GM12872 (cell line): ENCODE measurements around the gene SULT6B1.

Source experiments
- CTCF ChIP-seq: IDR thresholded peaks from 3 replicates; pipeline ENCODE4 v1.5.1; 2011; ENCODE audit warnings: low read depth, mild to moderate bottlenecking, low read length, moderate library complexity; ENCODE audit not compliant: insufficient read depth

The SULT6B1 gene

DNA sequence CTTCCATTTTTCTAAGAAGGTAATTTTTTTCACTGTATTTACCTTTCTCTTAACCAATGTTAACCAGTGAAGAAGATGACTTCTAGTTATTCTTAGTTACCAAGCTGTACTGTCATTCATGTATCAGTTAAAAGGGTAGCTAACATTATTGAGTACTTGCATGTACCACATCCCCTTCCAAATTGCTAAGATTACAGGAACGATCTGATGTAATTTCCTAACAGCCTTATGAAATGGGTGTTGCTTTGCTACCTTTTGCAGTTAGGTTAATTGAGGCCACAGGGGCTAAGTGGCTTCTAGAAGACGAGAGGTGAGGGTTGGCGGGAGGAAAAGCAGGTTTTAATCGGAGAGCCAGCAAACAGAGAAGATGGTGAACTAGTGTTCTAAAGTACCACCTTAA, 1.8 kb upstream of the SULT6B1 start:
- TF ChIP-seq CTCF = no peak

GRCh38 chr2:37189452-37190153, 1.1 kb upstream of the SULT6B1 start:
- no peak for TF ChIP-seq CTCF

GRCh38 chr2:37181726-37182684, 6.5 kb downstream of the SULT6B1 start:
- TF ChIP-seq CTCF = no peak

DNA sequence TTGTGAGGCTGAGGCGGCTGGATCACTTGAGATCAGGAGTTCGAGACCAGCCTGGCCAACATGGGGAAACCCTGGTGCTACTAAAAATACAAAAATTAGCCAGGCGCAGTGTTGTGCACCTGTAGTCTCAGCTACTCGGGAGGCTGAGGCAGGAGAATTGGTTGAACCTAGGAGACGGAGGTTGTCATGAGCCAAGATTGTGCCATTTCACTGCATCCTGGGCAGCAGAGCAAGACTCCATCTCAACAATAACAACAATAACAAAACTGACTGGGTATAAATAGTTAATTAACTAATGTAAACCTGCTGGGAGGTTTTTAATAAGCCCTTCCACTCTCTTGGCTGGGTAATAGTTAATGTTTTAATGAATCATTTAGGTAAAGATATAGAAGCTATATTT, 7.8 kb downstream of the SULT6B1 start:
- TF ChIP-seq CTCF = no peak

- TF ChIP-seq CTCF = 0 out of 3 replicates have a peak, but pooled peaks have one; percentile 13
Observed at GRCh38 chr2:37180006-37180639, 8.3 kb downstream of the SULT6B1 start.

- no peak for TF ChIP-seq CTCF
Observed at GRCh38 chr2:37173741-37174140, 14.7 kb downstream of the SULT6B1 start.

DNA sequence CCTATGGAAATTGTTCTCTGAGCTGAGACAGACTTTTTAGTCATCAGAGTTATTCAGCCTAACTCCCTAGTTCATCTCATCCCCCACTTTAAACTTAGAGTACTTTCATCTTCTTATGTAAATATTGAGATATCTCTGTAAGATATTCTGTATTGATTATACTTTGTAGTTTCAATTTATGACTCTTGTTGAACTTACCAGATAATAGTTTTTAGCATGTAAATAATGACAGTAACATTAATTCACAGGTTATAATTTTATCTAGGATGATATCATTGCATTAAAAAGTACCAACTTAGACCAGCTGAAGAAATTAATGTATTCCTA, 16.9 kb downstream of the SULT6B1 start:
- TF ChIP-seq CTCF = no peak
